ENCODE data around the gene CYP4B1. TPM values are rescaled to one million over a fixed set of nuclear protein-coding genes. Genes with fewer than 3 reads are reported as not detected.

CYP4B1 gene
- total RNA-seq, 1 experiment from 2014 or later: 0.92 TPM

- no peak for TF ChIP-seq CTCF (IDR thresholded peaks at IDR 0.05; ENCODE audit: unreplicated experiment)
- Mint-ChIP-seq H3K9me3 (ENCODE audit: low read depth, unreplicated experiment) (no peaks in the 10 kb centered on the region), H3K27ac (ENCODE audit: unreplicated experiment) (no peak overlapping the region), H3K4me3 (ENCODE audit: low read depth, unreplicated experiment) (no peak overlapping the region), H3K4me1 (ENCODE audit: low read depth, unreplicated experiment) (no peaks in the 10 kb centered on the region), H3K27me3 (ENCODE audit: unreplicated experiment) (no peaks in the 10 kb centered on the region), H3K36me3 (ENCODE audit: insufficient read depth, unreplicated experiment) (no peaks in the 10 kb centered on the region)
- no peak for DNase-seq
- no TSS peak for BruUV-seq (replicated peaks)
- CTCF ChIA-PET: no interaction called here
- intact Hi-C loops (cut with micrococcal nuclease; ENCODE audit: unreplicated experiment): no loop called here
Observed at GRCh38 chr1:46810596-46810995, 11.8 kb downstream of the CYP4B1 start.

- intact Hi-C loops (cut with micrococcal nuclease; ENCODE audit: unreplicated experiment): no loop called here
- Mint-ChIP-seq H3K4me3 (ENCODE audit: low read depth, unreplicated experiment) (no peak overlapping the region), H3K27me3 (ENCODE audit: unreplicated experiment) (no peaks in the 10 kb centered on the region), H3K27ac (ENCODE audit: unreplicated experiment) (no peak overlapping the region), H3K36me3 (ENCODE audit: insufficient read depth, unreplicated experiment) (no peaks in the 10 kb centered on the region), H3K9me3 (ENCODE audit: low read depth, unreplicated experiment) (no peaks in the 10 kb centered on the region), H3K4me1 (ENCODE audit: low read depth, unreplicated experiment) (no peaks in the 10 kb centered on the region)
- DNase-seq: no peak
- CTCF ChIA-PET: no interaction called here
- TF ChIP-seq CTCF (IDR thresholded peaks at IDR 0.05; ENCODE audit: unreplicated experiment): no peak
- no TSS peak for BruUV-seq (replicated peaks)
Observed at GRCh38 chr1:46811053-46811452, 12.2 kb downstream of the CYP4B1 start.

- H3K4me3 Mint-ChIP-seq (ENCODE audit: low read depth, unreplicated experiment): no peak overlapping the region
- no TSS peak for BruUV-seq (replicated peaks)
- no peaks in the 10 kb centered on the region for H3K27me3 Mint-ChIP-seq (ENCODE audit: unreplicated experiment)
- TF ChIP-seq CTCF (IDR thresholded peaks at IDR 0.05; ENCODE audit: unreplicated experiment): no peak
- H3K27ac Mint-ChIP-seq (ENCODE audit: unreplicated experiment): no peak overlapping the region
- CTCF ChIA-PET: no interaction called here
- H3K4me1 Mint-ChIP-seq (ENCODE audit: low read depth, unreplicated experiment): no peaks in the 10 kb centered on the region
- no peaks in the 10 kb centered on the region for H3K36me3 Mint-ChIP-seq (ENCODE audit: insufficient read depth, unreplicated experiment)
- intact Hi-C loops (cut with micrococcal nuclease; ENCODE audit: unreplicated experiment): no loop called here
- no peaks in the 10 kb centered on the region for H3K9me3 Mint-ChIP-seq (ENCODE audit: low read depth, unreplicated experiment)
- DNase-seq: no peak
Observed at GRCh38 chr1:46812065-46812963, 13.5 kb downstream of the CYP4B1 start.

DNA sequence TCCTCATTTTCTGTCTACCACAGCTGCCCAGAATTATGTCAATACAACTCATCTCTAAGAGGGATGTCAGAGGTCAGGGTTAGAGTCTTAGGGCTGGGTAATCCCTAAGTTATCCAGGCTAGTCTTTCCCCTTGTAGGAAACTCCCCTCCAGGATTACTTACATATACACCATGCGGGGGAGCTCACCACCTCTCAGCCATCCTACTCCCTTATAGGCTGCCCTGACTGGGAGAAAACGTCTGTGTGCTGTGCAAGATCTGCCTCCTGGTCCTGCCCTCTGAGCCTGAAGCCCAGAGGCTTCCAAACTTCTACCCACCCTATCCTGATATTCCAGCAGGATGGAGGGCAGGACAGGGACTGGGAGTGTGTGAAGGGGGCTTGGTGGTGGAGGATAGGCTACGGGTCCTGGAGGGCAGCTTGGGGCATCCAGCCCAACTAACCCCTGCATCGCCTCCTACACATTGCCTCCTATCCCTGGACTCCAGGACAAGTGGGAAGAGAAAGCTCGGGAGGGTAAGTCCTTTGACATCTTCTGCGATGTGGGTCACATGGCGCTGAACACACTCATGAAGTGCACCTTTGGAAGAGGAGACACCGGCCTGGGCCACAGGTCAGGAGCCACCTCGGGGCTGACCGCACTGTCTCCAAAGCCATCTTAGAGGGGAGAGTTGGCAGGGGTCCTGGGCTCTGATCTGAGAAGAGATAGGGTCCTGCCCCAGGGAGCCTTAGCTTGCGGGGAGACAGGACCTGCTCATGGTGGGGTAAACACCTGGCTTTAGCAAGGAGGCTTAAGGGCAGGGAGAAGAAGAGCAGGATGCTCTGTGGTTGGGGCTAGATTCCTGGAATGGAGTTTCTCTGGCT is 14.4 kb downstream of the CYP4B1 start:
- intact Hi-C loops (cut with micrococcal nuclease; ENCODE audit: unreplicated experiment): no loop called here
- no peak overlapping the region for H3K4me3 Mint-ChIP-seq (ENCODE audit: low read depth, unreplicated experiment)
- H3K4me1 Mint-ChIP-seq (ENCODE audit: low read depth, unreplicated experiment): no peaks in the 10 kb centered on the region
- no peaks in the 10 kb centered on the region for H3K27me3 Mint-ChIP-seq (ENCODE audit: unreplicated experiment)
- CTCF ChIA-PET: no interaction called here
- H3K27ac Mint-ChIP-seq (ENCODE audit: unreplicated experiment): no peak overlapping the region
- H3K36me3 Mint-ChIP-seq (ENCODE audit: insufficient read depth, unreplicated experiment): no peaks in the 10 kb centered on the region
- TF ChIP-seq CTCF (IDR thresholded peaks at IDR 0.05; ENCODE audit: unreplicated experiment): no peak
- H3K9me3 Mint-ChIP-seq (ENCODE audit: low read depth, unreplicated experiment): no peaks in the 10 kb centered on the region
- no TSS peak for BruUV-seq (replicated peaks)
- no peak for DNase-seq

Measured in Calu3 (cell line).